Superior temporal gyrus (tissue), 1 donor: Measurements from ENCODE around the gene LGALS3.
"Not testable (repeated sequence)": the region's sequence is repeated elsewhere in the genome, so short reads cannot be mapped to it uniquely, and the experiment has no call there.

Source experiments
- DNase-seq: peaks from one replicate; pipeline ENCODE4 v3.0.0-alpha.2; 2016; ENCODE audit errors: extremely low spot score

LGALS3 gene

GRCh38 chr14:55129086-55129427, at the start of gene LGALS3:
Gene LGALS3 (plus strand): TSS chr14:55129252. CDS start chr14:55137374, 8,122 bp downstream.
- DNase-seq, result no peak

DNA sequence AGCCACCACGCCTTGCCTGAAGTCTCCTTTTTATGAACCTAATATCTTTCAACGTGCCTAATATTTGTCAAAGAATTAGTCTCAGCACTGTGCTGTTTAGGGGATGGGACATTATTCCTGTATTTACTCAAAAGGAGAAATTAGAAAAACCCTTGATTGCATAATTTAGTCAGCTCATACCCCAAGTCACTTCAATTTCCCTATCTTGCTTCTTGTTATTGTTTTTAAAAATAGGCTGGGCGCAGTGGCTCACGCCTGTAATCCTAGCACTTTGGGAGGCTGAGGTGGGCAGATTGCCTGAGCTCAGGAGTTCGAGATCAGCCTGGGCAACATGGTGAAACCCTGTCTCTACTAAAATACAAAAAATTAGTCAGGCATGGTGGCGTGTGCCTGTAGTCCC, 49.1 kb upstream of the LGALS3 start:
- DNase-seq, result not testable (repeated sequence)

GRCh38 chr14:55084401-55085059, 44.5 kb upstream of the LGALS3 start:
- DNase-seq, result no peak

DNA sequence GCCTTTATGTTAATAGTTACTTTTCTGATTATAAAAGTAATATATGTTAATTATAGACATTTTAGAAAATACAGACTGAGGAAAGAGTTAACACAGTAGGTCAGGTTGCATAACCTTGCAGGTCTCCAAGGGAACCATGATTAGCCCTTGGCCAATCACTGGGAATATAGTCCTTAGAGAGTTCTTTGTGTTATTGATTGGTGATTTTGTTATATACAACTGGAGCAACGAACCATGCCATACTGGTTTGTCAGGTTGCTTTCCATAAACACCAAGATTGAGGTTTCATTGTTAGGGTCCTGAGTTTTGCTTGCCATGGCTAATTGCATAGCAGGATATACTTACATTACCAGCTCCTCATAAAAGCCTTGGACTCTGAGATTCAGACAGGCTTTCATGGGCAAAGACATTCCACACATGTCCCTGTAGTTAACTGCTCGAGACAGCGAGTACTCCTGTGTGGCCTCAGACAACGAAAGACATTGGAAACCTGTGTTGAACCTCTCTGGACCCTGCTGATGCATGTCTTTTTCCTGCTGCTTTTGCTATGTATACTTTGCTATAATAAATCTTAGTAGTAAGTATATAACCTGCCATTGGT, 43.9 kb upstream of the LGALS3 start:
- DNase-seq, result no peak

GRCh38 chr14:55086938-55087337, 42.1 kb upstream of the LGALS3 start:
- no peak for DNase-seq

GRCh38 chr14:55088356-55088755, 40.7 kb upstream of the LGALS3 start:
- DNase-seq, result no peak

- DNase-seq, result no peak
These were observed 36.7 kb upstream of the LGALS3 start for GRCh38 chr14:55092341-55092740.

- DNase-seq, result no peak
These were observed 34.5 kb upstream of the LGALS3 start for GRCh38 chr14:55094292-55095157.

DNA sequence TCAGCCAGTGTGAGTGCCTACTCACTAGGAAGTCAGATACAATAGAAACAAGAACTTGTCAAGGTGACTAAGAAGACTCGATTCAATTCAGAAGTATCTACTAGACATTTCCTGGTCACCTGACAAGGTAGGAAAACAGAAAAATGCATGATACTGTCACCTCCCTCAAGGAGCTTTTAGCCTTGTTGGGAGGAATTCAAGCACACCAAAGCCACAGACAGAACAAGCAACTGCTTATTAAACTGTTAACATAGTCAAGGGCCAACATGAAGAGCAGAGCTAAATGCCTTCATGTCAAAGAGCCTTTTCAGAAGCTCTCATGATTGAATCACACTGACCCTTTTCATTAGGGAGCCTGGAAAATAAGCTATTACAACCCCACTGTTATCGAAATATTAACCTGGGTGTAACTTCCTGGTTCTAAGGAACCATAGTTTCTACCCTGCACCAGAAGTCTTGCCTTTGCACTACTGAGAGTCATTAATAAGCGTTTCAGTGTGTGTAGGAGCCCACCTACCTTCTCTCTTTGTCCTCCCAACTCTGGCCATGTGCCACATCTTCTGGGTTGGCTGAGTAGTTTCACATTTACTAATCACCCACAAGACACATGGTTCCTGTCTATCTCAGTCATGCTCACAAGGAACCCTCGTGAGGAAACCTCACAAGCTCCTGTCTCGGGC, 31.0 kb upstream of the LGALS3 start:
- no peak for DNase-seq

DNA sequence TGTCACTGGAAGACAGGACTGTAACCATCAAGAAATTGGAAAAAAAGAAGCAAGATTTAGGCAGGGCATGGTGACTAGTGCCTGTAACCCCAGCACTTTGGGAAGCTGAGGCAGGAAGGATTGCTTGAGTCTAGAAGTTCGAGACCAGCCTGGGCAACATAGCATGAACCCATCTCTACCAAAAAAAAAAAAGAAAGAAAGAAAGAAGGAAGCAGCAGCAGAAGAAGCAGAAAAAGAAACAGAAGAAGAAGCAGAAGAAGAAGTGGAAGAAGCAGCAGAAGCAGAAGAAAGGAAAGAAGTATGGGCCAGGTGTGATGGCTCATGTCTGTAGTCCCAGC, 30.5 kb upstream of the LGALS3 start:
- DNase-seq, result no peak

- no peak for DNase-seq
These were observed 29.3 kb upstream of the LGALS3 start for GRCh38 chr14:55099756-55100155.

DNA sequence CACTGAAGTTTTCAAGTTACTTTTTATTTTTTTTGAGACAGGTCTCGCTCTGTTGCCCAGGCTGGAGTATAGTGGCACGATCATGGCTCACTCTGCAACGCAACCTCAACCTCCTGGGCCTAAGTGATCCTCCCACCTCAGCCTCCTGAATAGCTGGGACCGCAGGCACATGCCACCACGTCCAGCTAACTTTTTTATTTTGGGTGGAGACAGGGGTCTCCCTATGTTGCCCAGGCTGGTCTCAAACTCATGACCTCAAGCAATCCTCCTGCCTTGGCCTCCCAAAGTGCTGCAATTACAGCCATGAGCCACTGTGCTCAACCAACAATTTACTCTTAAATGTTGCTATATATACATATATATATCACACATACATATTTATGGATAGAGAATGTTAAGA, 27.4 kb upstream of the LGALS3 start:
- DNase-seq, result no peak

GRCh38 chr14:55102141-55102621, 26.9 kb upstream of the LGALS3 start:
- peak; percentile 66 for DNase-seq

- no peak for DNase-seq
These were observed 25.9 kb upstream of the LGALS3 start for GRCh38 chr14:55103005-55103640.

DNA sequence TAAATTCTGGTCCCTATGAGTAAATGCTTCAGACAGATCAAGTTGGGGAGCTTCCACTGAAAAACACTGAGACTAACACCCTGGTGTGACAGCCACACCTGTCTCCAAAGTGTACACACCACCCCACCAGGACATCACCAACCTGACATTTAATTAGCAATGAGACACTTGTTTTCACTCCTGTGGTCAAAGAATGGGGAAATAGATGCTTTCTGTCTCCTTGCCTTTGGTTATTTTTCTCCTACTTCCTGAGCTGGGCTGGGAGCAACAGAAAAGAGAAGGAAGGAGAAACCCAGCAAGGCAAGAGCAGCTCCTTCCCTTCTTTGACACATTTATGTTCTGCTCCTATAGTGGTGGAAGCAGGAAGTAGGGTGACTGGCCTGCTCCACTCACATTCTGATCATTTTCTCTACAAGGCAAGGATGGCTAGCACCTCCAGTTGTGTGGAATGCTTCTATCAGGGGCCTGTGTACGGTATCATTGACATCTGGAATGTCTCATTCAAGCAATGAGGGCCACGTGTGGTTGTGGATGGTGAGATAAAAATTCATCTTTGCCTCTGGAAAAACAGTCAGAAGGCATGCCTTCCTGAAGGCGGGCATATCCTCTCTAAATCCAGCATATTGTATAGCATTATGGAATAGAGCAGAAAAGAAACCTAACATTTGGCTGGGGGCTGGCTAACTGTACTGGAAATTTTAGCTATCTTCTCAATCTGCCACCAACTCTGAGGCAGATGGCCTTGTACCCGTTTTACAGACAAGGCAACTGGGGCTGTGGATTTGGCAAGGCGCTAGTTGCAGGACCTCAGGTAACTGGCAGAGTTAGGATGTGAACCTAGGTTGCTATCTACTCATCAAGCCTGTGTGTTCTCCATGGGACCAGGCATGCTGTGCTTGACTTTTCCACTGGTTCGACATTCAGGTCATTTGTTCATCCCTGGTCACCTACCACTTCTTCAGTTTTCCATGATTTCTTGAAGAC, 24.8 kb upstream of the LGALS3 start:
- no peak for DNase-seq

GRCh38 chr14:55105991-55106390, 23.1 kb upstream of the LGALS3 start:
- no peak for DNase-seq

DNA sequence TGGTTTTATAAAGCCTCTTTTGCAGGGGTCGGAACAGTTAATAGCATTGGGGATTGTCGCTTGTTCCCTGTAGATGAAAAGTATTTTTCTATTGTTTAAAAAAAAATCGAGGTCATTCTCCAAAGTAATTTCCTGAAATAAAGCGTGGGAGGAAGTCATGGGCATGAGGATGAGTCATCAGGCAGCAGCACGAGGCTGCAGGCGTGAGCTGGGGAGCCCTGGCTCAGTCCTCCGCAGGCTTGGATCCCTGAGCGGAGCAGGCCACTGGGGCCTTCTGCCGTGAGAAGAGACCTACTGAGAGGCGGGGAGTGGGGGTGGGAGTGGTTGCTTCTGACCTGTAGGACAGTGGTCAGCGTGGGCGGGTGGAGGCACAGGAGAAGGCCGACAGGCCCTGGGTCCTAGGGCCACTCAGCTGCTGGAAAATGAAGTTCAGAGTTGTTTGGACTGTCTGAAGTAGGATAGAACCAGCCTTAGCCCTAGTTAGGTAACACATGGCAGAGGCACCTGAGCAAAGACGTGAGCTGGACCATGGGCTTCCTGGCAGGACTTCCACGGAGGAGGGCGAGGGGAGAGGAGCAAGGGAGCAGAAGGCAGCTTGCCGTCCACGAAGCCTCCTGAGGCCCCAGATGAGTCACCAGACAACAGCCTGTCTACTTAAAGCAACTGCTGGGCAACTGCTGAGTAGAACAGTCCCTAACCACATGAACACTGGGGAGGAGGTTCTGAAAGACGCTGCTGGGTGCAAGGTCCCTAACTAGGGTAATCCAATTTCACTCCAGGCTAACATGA, 21.1 kb upstream of the LGALS3 start:
- DNase-seq, result peak; percentile 52

DNA sequence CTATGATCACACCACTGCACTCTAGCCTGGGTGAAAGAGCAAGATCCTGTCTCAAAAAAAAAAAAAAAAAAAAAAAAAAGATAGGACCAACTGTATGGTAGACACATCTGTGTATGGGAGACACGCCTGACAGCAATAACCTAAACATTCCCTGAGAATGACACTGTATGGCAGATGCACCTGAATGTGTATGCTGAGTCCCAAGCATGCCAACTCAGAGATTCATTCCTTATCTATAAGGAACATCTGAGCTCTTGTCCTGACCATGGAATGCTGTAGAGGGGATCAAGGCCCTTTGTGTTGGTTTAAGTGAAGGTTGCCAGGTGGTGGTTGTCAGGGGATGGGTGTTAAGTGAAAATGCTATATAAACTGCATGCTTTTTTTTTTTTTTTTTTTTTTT, 19.2 kb upstream of the LGALS3 start:
- no peak for DNase-seq

- DNase-seq, result no peak
These were observed 17.8 kb upstream of the LGALS3 start for GRCh38 chr14:55111122-55111708.
